K562 (cell line): ENCODE measurements around the gene CTNNB1. TPM values are rescaled to one million over a fixed set of nuclear protein-coding genes. Genes with fewer than 3 reads are reported as not detected.

Source experiments
- E2F1 ChIP-seq: sonication (generic); formaldehyde crosslinking; IDR thresholded peaks from 2 replicates; pipeline ENCODE4 v1.8.1; 2023; ENCODE audit warnings: mild to moderate bottlenecking, missing genetic modification reagents, moderate library complexity
- E4F1 ChIP-seq: fragments of 250-450 bp; sonication (Bioruptor Pico); IDR thresholded peaks from 2 replicates; pipeline ENCODE4 v1.5.0; 2021; ENCODE audit warnings: mild to moderate bottlenecking, borderline replicate concordance
- EZH2 ChIP-seq: IDR thresholded peaks from 2 replicates; pipeline ENCODE4 v1.6.1; 2012; ENCODE audit warnings: low read depth, mild to moderate bottlenecking, inconsistent platforms, low read length, borderline replicate concordance
- GTF2F1 ChIP-seq: IDR thresholded peaks from 2 replicates; pipeline ENCODE4 v1.6.1; 2011; ENCODE audit warnings: low read depth, low read length, improper control_type of control experiment
- GTF3C2 ChIP-seq: IDR thresholded peaks from 3 replicates; pipeline ENCODE4 v1.6.1; 2011; ENCODE audit warnings: borderline replicate concordance, mild to moderate bottlenecking, moderate library complexity; ENCODE audit not compliant: insufficient read length; ENCODE audit errors: extremely low read depth
- HDAC8 ChIP-seq: fragments of 450-650 bp; IDR thresholded peaks from 2 replicates; pipeline ENCODE4 v1.6.1; 2016; ENCODE audit warnings: mild to moderate bottlenecking, missing genetic modification characterization, moderate library complexity, missing compliant biosample characterization
- MTF1 ChIP-seq: fragments of 250-450 bp; sonication (Bioruptor Pico); IDR thresholded peaks from 2 replicates; pipeline ENCODE4 v1.9.0; 2021; ENCODE audit warnings: moderate library complexity, mild to moderate bottlenecking, inconsistent platforms, borderline replicate concordance
- PATZ1 ChIP-seq: fragments of 250-450 bp; sonication (Bioruptor Pico); IDR thresholded peaks from 2 replicates; pipeline ENCODE4 v1.5.0; 2020; ENCODE audit warnings: mild to moderate bottlenecking, borderline replicate concordance
- PHTF2 ChIP-seq: fragments of 250-450 bp; sonication (Bioruptor Pico); IDR thresholded peaks from 2 replicates; pipeline ENCODE4 v1.5.0; 2021; ENCODE audit warnings: mild to moderate bottlenecking
- POLR2A ChIP-seq: fragments of 450-650 bp; conservative IDR thresholded peaks from 2 replicates; pipeline ENCODE4 v1.6.1; 2016
- PREB ChIP-seq: sonication (generic); formaldehyde crosslinking; IDR thresholded peaks from 2 replicates; pipeline ENCODE4 v1.8.1; 2023; ENCODE audit warnings: mild to moderate bottlenecking, missing genetic modification reagents
- SMARCE1 ChIP-seq: fragments of 450-650 bp; IDR thresholded peaks from 2 replicates; pipeline ENCODE4 v1.7.1; 2016; ENCODE audit warnings: mild to moderate bottlenecking
- TBP ChIP-seq: optimal IDR thresholded peaks from 2 replicates; pipeline ENCODE3; 2011; ENCODE audit warnings: low read depth, low read length, improper control_type of control experiment
- TCF7L2 ChIP-seq: fragments of 150-350 bp; IDR thresholded peaks from 2 replicates; pipeline ENCODE4 v1.6.1; 2016; ENCODE audit warnings: low read depth, mild to moderate bottlenecking, low read length, moderate library complexity
- TFE3 ChIP-seq: fragments of 450-650 bp; formaldehyde crosslinking; IDR thresholded peaks from 2 replicates; pipeline ENCODE4 v1.4.0; 2020; ENCODE audit warnings: mild to moderate bottlenecking, mixed read lengths
- ZNF23 ChIP-seq: fragments of 250-450 bp; sonication (Bioruptor Pico); IDR thresholded peaks from 2 replicates; pipeline ENCODE4 v1.4.0; 2020; ENCODE audit warnings: mild to moderate bottlenecking
- ZNF717 ChIP-seq: fragments of 250-450 bp; sonication (Bioruptor Pico); IDR thresholded peaks from 2 replicates; pipeline ENCODE4 v1.5.0; 2021
- polyA plus RNA-seq, 8 experiments: library from polyadenylated mRNA; depleted of rRNA in 4 of 8; stranded (reverse) in 5 of 8; unstranded in 3 of 8; fragments of >200 nt; fragmentation: Nextera tagmentation in 2 of 8; fragmentation: Illumina TruSeq in 1 of 8; extraction: Ambion mirVana in 2 of 8; extraction: Trizol in 1 of 8; gene quantifications; 2 replicates each; pipeline versions ENCODE4 v1.2.1 to v1.2.3, GENCODE V29; 2011 to 2014; ENCODE audit warnings: inconsistent platforms in 1 of 8, missing spikeins in 1 of 8
- total RNA-seq, 7 experiments: library from RNA; depleted of rRNA in 6 of 7; stranded (reverse); fragments of >200 nt in 6 of 7; fragmentation: Illumina TruSeq in 2 of 7; extraction: Trizol in 2 of 7; gene quantifications; 2 replicates each; pipeline versions ENCODE4 v1.2.1 to v1.2.3, GENCODE V29; 2011 to 2021; ENCODE audit warnings: low replicate concordance in 1 of 7

CTNNB1 gene
- total and polyA plus RNA-seq, 9 of the 15 experiments (the other 6 are each of a cell fraction or from before 2014, with no cell fraction given): 44.3 to 193 (median 154) TPM

GRCh38 chr3:41267975-41268640 is 68.8 kb downstream of the CTNNB1 start (continued):
- TF ChIP-seq E2F1 (CRISPR knock-in tag) (no peak), PATZ1 (CRISPR knock-in tag) (no peak), TCF7L2 (no peak), E4F1 (CRISPR knock-in tag) (no peak), POLR2A (no peak), MTF1 (no peak), TFE3 (CRISPR knock-in tag) (no peak), HDAC8 (no peak), ZNF717 (CRISPR knock-in tag) (no peak), PREB (CRISPR knock-in tag) (no peak), SMARCE1 (peak; percentile 97), TBP (no peak), EZH2 (no peak), GTF2F1 (no peak), ZNF23 (CRISPR knock-in tag) (no peak), PHTF2 (CRISPR knock-in tag) (no peak), GTF3C2 (no peak)
